ENCODE results near the gene ADCY9. TPM values are rescaled to one million over a fixed set of nuclear protein-coding genes. Genes with fewer than 3 reads are reported as not detected.
"Not testable (repeated sequence)": the region's sequence is repeated elsewhere in the genome, so short reads cannot be mapped to it uniquely, and the experiment has no call there.

ADCY9 gene
- polyA plus RNA-seq, 3 donors: 0.44 to 9.3 (median 0.67) TPM

GRCh38 chr16:3952737-3953131, 163.5 kb downstream of the ADCY9 start:
- Histone ChIP-seq H2AFZ (ENCODE audit: insufficient read depth, low read depth, low read length, poor library complexity, severe bottlenecking) (no peak overlapping the region), H3K36me3 (replicated peaks in 1 of 2; ENCODE audit: control insufficient read depth in 1 of 2, insufficient read depth in 2 of 2, low read length in 2 of 2) (no peaks in the 10 kb centered on the region), H3K4me1 (ENCODE audit: control insufficient read depth in 1 of 2, insufficient read depth in 2 of 2, low read length in 2 of 2) (peaks cover 4 to 6% of the 10 kb centered on the region in 2 donors), H3K27me3 (ENCODE audit: control insufficient read depth in 2 of 2, insufficient read depth in 2 of 2, low read length in 2 of 2) (peaks cover 0 to 42% of the 10 kb centered on the region in 2 donors), H3K27ac (ENCODE audit: low read depth in 1 of 2, low read length in 2 of 2) (no peak overlapping the region), H3K4me2 (replicated peaks; ENCODE audit: extremely low read depth, low read length, poor library complexity, severe bottlenecking) (no peak overlapping the region), H4K20me1 (ENCODE audit: insufficient read depth, low read length) (no peaks in the 10 kb centered on the region), H3K4me3 (replicated peaks in 1 of 3; ENCODE audit: low read depth in 2 of 3, low read length in 3 of 3) (no peak overlapping the region), H3K79me2 (ENCODE audit: insufficient read depth, low read length) (no peaks in the 10 kb centered on the region), H3K9ac (ENCODE audit: insufficient read depth, low read length, poor library complexity, severe bottlenecking) (no peak overlapping the region), H3K9me3 (replicated peaks in 1 of 2; ENCODE audit: control insufficient read depth in 1 of 2, insufficient read depth in 1 of 2, low read length in 2 of 2) (no peaks in the 10 kb centered on the region)
- Mint-ChIP-seq H3K9me3 (no peaks in the 10 kb centered on the region), H3K27ac (no peak overlapping the region), H3K4me1 (peaks cover 6% of the 10 kb centered on the region), H3K4me3 (no peak overlapping the region), H3K36me3 (no peaks in the 10 kb centered on the region), H3K27me3 (ENCODE audit: low read depth in 3 of 3) (peaks cover 43 to 54% (median 46%) of the 10 kb centered on the region in 3 donors)
- TF ChIP-seq, protein P1, sequence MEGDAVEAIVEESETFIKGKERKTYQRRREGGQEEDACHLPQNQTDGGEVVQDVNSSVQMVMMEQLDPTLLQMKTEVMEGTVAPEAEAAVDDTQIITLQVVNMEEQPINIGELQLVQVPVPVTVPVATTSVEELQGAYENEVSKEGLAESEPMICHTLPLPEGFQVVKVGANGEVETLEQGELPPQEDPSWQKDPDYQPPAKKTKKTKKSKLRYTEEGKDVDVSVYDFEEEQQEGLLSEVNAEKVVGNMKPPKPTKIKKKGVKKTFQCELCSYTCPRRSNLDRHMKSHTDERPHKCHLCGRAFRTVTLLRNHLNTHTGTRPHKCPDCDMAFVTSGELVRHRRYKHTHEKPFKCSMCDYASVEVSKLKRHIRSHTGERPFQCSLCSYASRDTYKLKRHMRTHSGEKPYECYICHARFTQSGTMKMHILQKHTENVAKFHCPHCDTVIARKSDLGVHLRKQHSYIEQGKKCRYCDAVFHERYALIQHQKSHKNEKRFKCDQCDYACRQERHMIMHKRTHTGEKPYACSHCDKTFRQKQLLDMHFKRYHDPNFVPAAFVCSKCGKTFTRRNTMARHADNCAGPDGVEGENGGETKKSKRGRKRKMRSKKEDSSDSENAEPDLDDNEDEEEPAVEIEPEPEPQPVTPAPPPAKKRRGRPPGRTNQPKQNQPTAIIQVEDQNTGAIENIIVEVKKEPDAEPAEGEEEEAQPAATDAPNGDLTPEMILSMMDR (IDR thresholded peaks at IDR 0.05): no peak
- intact Hi-C loops (cut with micrococcal nuclease): no loop called here
- WGBS (ENCODE audit: insufficient coverage): 78% methylated on average over 7 of the region's 9 CpGs
- DNase-seq: no peak

- WGBS (ENCODE audit: insufficient coverage): 83% methylated on average over 8 of the region's 12 CpGs
- Histone ChIP-seq H3K4me2 (replicated peaks; ENCODE audit: extremely low read depth, low read length, poor library complexity, severe bottlenecking) (no peak overlapping the region), H3K9me3 (replicated peaks in 1 of 2; ENCODE audit: control insufficient read depth in 1 of 2, insufficient read depth in 1 of 2, low read length in 2 of 2) (no peaks in the 10 kb centered on the region), H3K36me3 (replicated peaks in 1 of 2; ENCODE audit: control insufficient read depth in 1 of 2, insufficient read depth in 2 of 2, low read length in 2 of 2) (no peaks in the 10 kb centered on the region), H3K27ac (ENCODE audit: low read depth in 1 of 2, low read length in 2 of 2) (no peak overlapping the region), H3K79me2 (ENCODE audit: insufficient read depth, low read length) (no peaks in the 10 kb centered on the region), H3K4me3 (replicated peaks in 1 of 3; ENCODE audit: low read depth in 2 of 3, low read length in 3 of 3) (no peak overlapping the region), H2AFZ (ENCODE audit: insufficient read depth, low read depth, low read length, poor library complexity, severe bottlenecking) (no peak overlapping the region), H3K4me1 (ENCODE audit: control insufficient read depth in 1 of 2, insufficient read depth in 2 of 2, low read length in 2 of 2) (peaks cover 4 to 6% of the 10 kb centered on the region in 2 donors), H4K20me1 (ENCODE audit: insufficient read depth, low read length) (no peaks in the 10 kb centered on the region), H3K27me3 (ENCODE audit: control insufficient read depth in 2 of 2, insufficient read depth in 2 of 2, low read length in 2 of 2) (peaks cover 0 to 35% of the 10 kb centered on the region in 2 donors), H3K9ac (ENCODE audit: insufficient read depth, low read length, poor library complexity, severe bottlenecking) (no peak overlapping the region)
- TF ChIP-seq, protein P1 (IDR thresholded peaks at IDR 0.05): no peak
- intact Hi-C loops (cut with micrococcal nuclease): no loop called here
- no peaks in the 10 kb centered on the region for H3K36me3 Mint-ChIP-seq
- no peak overlapping the region for H3K4me3 Mint-ChIP-seq
- no peak for DNase-seq
- peak overlapping the region in 1 of 7 donors; percentile 35 for H3K27ac Mint-ChIP-seq
- H3K9me3 Mint-ChIP-seq: no peaks in the 10 kb centered on the region
- peaks cover 40 to 50% (median 43%) of the 10 kb centered on the region in 3 donors for H3K27me3 Mint-ChIP-seq (ENCODE audit: low read depth in 3 of 3)
- H3K4me1 Mint-ChIP-seq: peaks cover 6% of the 10 kb centered on the region
Observed at GRCh38 chr16:3951861-3952736, 164.1 kb downstream of the ADCY9 start.

- H3K4me2 ChIP-seq (replicated peaks; ENCODE audit: extremely low read depth, low read length, poor library complexity, severe bottlenecking); H3K36me3 ChIP-seq (replicated peaks in 1 of 2; ENCODE audit: control insufficient read depth in 1 of 2, insufficient read depth in 2 of 2, low read length in 2 of 2); intact Hi-C loops (cut with micrococcal nuclease): not testable (repeated sequence)
Observed at GRCh38 chr16:3951380-3951779, 164.9 kb downstream of the ADCY9 start.

More at GRCh38 chr16:3951380-3951779, 164.9 kb downstream of the ADCY9 start:
- H3K36me3 Mint-ChIP-seq; H3K9ac ChIP-seq (ENCODE audit: insufficient read depth, low read length, poor library complexity, severe bottlenecking); H3K4me1 ChIP-seq (ENCODE audit: control insufficient read depth in 1 of 2, insufficient read depth in 2 of 2, low read length in 2 of 2); H3K9me3 Mint-ChIP-seq; H2AFZ ChIP-seq (ENCODE audit: insufficient read depth, low read depth, low read length, poor library complexity, severe bottlenecking); H4K20me1 ChIP-seq (ENCODE audit: insufficient read depth, low read length); DNase-seq; H3K4me3 ChIP-seq (replicated peaks in 1 of 3; ENCODE audit: low read depth in 2 of 3, low read length in 3 of 3); H3K27ac Mint-ChIP-seq; H3K9me3 ChIP-seq (replicated peaks in 1 of 2; ENCODE audit: control insufficient read depth in 1 of 2, insufficient read depth in 1 of 2, low read length in 2 of 2); H3K27ac ChIP-seq (ENCODE audit: low read depth in 1 of 2, low read length in 2 of 2); H3K4me3 Mint-ChIP-seq; H3K79me2 ChIP-seq (ENCODE audit: insufficient read depth, low read length); H3K4me1 Mint-ChIP-seq: not testable (repeated sequence)
- peaks cover 34 to 46% (median 39%) of the 10 kb centered on the region in 3 donors for H3K27me3 Mint-ChIP-seq (ENCODE audit: low read depth in 3 of 3)
- WGBS (ENCODE audit: insufficient coverage): 100% methylated on average over 4 of the region's 5 CpGs
- H3K27me3 ChIP-seq (ENCODE audit: control insufficient read depth in 2 of 2, insufficient read depth in 2 of 2, low read length in 2 of 2): peaks cover 0 to 28% of the 10 kb centered on the region in 2 donors

All from CD14-positive monocyte (primary cell).